Left hindlimb (tissue), 1 donor: ENCODE results near the gene RELA.

Experiments
- DNase-seq: peaks from one replicate; pipeline ENCODE4 v3.0.0-alpha.2; 2018

RELA gene

DNA sequence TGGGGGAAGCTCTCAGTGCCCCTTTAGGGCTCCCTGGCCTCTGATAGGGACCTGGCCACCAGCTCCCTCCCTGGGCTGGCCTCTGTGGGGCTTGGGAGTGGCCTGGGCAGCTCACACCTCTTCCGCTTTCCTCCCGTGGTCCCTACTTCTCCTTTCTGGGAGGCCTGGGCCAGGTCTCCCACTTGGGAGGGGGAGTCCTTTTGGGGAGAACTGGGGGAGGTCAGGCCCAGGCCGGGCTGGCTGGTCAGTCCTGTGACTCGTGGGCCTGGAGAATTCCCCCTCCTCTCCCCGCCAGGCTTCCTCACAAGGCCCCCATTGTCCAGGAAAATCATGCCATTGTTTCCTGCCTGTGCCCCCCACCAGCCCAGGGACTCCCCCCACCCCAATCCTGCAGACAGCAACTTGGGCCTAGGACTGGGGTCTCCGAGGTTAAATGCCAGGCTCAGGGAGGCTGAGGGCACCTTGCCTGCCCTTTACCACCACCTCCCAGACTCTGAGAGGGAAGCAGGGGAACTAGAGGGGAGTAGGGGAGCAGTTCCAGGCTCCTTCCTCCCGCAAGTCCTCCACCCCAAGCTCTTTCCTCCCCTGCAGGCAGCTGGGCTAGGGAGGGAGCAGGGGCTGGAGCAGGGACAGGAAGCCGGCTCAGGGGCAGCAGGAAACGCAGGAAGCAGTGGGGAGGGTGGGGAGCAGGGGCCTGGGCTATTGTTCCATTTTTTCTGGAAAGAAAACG, 51.5 kb downstream of the RELA start:
- DNase-seq: peak; percentile 63

DNA sequence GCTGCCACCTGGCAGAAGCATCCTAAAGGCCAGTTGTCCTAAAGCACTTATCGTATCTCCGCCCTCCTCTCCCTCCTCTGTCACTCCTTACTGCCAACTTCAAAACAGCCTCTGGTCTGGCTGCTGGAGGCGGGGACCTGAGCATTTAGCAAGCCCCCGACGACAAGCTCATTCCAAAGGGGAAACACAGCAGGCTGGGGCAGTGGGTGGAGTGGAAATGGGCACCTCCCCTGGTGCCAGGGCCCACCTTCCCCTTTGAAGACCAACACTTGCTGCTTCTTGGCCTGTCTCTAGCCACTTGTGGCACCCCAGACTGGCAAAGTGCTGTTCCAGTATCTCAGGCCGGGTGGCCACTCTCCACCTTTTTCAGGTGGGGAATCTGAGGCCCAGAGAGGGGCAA, 52.3 kb downstream of the RELA start:
- no peak for DNase-seq

DNA sequence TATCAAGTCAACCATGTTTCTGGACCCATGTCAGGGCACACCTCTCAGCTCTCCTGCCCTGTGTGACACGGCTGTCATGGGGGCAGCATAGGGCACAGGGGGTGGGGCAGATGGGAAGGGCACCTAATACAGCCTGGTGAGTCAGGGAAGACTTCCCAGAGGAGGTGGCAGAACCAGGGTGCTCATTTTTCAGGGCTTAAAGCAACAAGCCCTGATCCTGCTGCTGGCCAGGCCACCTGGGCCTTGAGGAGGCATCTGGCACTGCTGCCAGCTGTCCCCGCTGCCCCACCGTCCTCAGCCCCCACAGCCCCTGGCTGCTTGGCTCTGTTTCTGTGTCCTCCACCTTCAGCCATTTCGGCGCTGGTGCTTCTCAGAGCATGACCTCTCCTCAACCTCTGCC, 53.1 kb downstream of the RELA start:
- DNase-seq: no peak

DNA sequence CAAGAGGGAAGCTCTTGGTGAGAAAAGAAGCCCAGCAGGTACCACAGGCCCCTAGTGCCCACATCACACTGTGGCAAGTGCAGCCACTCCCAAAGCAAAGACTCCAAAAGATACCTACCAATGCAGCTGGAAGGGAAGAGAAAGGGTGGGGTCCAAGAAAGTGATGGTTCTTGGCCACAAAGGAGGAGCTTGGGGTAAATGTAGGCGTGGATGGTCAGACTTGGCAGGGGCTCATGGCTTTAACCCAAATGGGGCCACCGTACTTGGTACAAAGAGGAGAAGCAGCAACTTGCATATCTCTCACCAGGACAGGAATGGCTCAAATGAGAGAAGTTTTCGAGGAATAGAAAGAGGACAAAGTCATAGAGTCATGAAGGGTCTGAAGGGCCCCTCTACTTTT, 53.5 kb downstream of the RELA start:
- no peak for DNase-seq

DNA sequence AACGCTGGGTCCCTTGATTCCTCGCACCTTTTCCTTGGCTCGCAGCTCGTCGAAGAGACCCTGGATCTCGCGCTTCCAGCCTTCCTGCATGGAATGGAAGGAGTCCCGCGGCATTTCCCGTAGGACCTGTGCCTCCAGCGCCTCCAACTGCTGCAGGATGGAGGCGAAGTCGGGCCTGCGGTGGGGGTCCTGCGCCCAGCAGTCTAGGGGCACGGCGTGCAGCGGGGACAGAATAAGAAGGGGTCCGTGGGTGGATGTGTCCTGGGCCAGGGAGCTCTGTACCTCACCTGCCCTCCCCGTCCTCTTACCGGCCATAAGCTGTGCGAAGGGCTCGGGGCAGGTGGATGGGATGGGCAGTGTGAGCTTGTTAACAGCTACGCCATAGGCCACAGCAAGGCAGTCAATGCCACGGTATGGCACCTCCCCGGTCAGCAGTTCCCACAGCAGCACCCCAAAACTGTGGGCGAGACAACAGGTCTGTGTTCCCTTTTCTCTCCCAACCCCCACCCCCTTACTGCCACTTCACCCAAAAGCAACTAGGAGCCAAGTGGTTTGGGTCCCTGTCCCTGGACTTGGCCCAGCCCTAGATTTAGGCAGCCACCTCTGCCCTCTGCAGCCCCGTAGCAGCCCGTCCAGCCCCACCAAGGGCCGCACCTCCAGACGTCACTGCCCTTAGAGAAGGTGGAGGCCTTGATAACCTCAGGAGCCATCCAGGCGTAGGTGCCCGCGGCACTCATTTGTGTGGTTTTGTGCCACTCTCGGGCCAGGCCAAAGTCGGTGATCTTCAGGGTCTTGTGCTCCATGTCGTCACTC, 54.9 kb downstream of the RELA start:
- no peak for DNase-seq

DNA sequence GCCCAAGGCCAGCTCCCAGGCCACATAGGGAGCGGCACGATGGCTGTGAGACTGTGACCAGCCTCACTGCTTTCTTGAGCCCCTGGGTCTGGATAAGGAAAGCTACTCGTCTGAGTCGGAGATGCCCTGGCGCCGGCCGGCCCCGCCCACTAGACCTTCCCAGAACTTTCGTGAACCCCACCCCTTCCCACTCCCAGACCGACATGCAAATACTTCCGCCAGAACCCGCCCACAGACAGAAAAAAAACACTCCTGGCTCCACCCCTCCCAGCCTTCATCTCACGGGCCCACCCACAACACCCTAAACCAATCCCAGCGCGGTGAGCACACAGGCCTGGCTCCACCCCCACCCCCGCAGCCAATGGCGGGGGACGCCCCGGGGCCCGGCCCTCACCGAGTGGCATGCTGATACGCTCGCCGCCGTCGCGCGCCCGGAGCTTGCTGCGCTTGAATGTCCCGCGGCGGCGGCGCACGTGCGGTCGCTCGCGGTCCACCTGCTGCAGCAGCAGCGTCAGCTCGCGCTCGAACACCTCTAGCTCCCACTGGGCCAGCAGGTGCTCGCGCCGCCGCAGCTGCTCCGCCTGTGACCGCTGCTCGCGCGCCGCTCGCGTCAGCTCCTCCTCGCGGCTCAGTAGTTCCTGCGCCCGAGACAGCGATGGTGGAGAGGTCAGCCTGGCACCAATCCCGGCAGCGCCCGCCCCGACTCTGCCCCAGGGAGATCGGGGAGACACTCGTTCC, 55.7 kb downstream of the RELA start:
- DNase-seq: peak; percentile 97

DNA sequence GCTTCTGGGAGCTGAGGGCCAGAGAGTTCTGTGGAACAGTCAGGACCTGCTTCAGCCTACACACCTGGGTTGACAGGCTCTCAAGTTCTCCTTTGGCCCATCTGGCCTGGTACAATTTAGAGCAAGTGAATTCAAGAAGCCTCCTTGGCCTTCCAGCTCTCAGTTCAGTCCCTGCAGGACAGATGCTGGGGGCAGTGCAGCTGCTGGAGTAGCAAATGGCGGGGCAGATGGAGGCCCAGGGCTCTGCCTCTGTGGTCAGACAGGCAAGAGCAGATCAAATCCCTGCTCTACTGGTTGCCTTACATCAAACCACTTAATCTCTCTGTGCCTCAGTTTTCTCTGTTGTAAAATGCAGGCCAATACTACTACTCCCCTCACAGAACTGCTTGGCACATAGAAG, 58.5 kb downstream of the RELA start:
- DNase-seq: no peak
